ENCODE results near the gene GPR55.

- no peak for TF ChIP-seq POLR2A (IDR thresholded peaks at IDR 0.05)
- TF ChIP-seq CTCF (IDR thresholded peaks at IDR 0.05) = no peak
Observed at GRCh38 chr2:230890646-230891045, 34.4 kb downstream of the GPR55 start.
